K562 (cell line): ENCODE data around the gene SUPT5H. TPM values are rescaled to one million over a fixed set of nuclear protein-coding genes. Genes with fewer than 3 reads are reported as not detected.

Source experiments
- EP400 ChIP-seq: fragments of 450-650 bp; IDR thresholded peaks from 2 replicates; pipeline ENCODE4 v1.6.1; 2017; ENCODE audit warnings: antibody characterized with exemption, mild to moderate bottlenecking, moderate library complexity
- FOXM1 ChIP-seq, 2 experiments: fragments of 450-650 bp in 1 of 2; sonication (generic) in 1 of 2; formaldehyde crosslinking in 1 of 2; IDR thresholded peaks; 2 replicates each; pipeline versions ENCODE4 v1.6.1 to v1.9.0; 2017 to 2022; ENCODE audit warnings: low read depth in 2 of 2, mild to moderate bottlenecking in 2 of 2, missing genetic modification reagents in 1 of 2, moderate library complexity in 1 of 2
- HMGXB4 ChIP-seq: sonication (generic); formaldehyde crosslinking; IDR thresholded peaks from 2 replicates; pipeline ENCODE4 v1.8.1; 2023; ENCODE audit warnings: mild to moderate bottlenecking, missing genetic modification reagents
- HNRNPK ChIP-seq: fragments of 200-400 bp; formaldehyde crosslinking; IDR thresholded peaks from one replicate; pipeline ENCODE4 v1.6.1; 2018; ENCODE audit warnings: mild to moderate bottlenecking, low read depth, low read length; ENCODE audit not compliant: poor library complexity, severe bottlenecking
- JUND ChIP-seq, 2 experiments: IDR thresholded peaks; 2 replicates in 1 of 2; 3 replicates in 1 of 2; pipeline ENCODE4 v1.6.1; 2011; ENCODE audit warnings: borderline replicate concordance in 2 of 2, low read depth in 2 of 2, low read length in 2 of 2, improper control_type of control experiment in 1 of 2, missing biosample characterization in 1 of 2, missing genetic modification characterization in 1 of 2, missing genetic modification reagents in 1 of 2
- NONO ChIP-seq, 2 experiments: fragments of 200-400 bp in 1 of 2; fragments of 450-650 bp in 1 of 2; formaldehyde crosslinking in 1 of 2; IDR thresholded peaks; 2 replicates each; pipeline ENCODE4 v1.6.1; 2017; ENCODE audit warnings: low read depth in 2 of 2, mild to moderate bottlenecking in 2 of 2, moderate library complexity in 2 of 2, low read length in 1 of 2
- ZBTB12 ChIP-seq: fragments of 250-450 bp; sonication (Bioruptor Pico); IDR thresholded peaks from 2 replicates; pipeline ENCODE4 v1.4.0; 2020
- ZBTB9 ChIP-seq: fragments of 450-650 bp; formaldehyde crosslinking; IDR thresholded peaks from 2 replicates; pipeline ENCODE4 v1.4.0; 2020; ENCODE audit warnings: mild to moderate bottlenecking, moderate library complexity
- ZNF311 ChIP-seq: fragments of 250-450 bp; sonication (Bioruptor Pico); IDR thresholded peaks from 2 replicates; pipeline ENCODE4 v1.4.0; 2020; ENCODE audit warnings: mild to moderate bottlenecking, moderate library complexity
- polyA plus RNA-seq, 8 experiments: library from polyadenylated mRNA; depleted of rRNA in 4 of 8; stranded (reverse) in 5 of 8; unstranded in 3 of 8; fragments of >200 nt; fragmentation: Nextera tagmentation in 2 of 8; fragmentation: Illumina TruSeq in 1 of 8; extraction: Ambion mirVana in 2 of 8; extraction: Trizol in 1 of 8; gene quantifications; 2 replicates each; pipeline versions ENCODE4 v1.2.1 to v1.2.3, GENCODE V29; 2011 to 2014; ENCODE audit warnings: inconsistent platforms in 1 of 8, missing spikeins in 1 of 8
- total RNA-seq, 7 experiments: library from RNA; depleted of rRNA in 6 of 7; stranded (reverse); fragments of >200 nt in 6 of 7; fragmentation: Illumina TruSeq in 2 of 7; extraction: Trizol in 2 of 7; gene quantifications; 2 replicates each; pipeline versions ENCODE4 v1.2.1 to v1.2.3, GENCODE V29; 2011 to 2021; ENCODE audit warnings: low replicate concordance in 1 of 7
- TF ChIP-seq, protein P1 (sequence below), 2 experiments: fragments of 450-650 bp in 1 of 2; sonication (generic) in 1 of 2; formaldehyde crosslinking in 1 of 2; IDR thresholded peaks; 2 replicates each; pipeline versions ENCODE4 v1.7.1 to v1.9.0; 2016 to 2022; ENCODE audit warnings: inconsistent platforms in 1 of 2, mild to moderate bottlenecking in 1 of 2, missing genetic modification reagents in 1 of 2

SUPT5H gene
- total and polyA plus RNA-seq, 9 of the 15 experiments (the other 6 are each of a cell fraction or from before 2014, with no cell fraction given): 13.3 to 85.9 (median 35.9) TPM

DNA sequence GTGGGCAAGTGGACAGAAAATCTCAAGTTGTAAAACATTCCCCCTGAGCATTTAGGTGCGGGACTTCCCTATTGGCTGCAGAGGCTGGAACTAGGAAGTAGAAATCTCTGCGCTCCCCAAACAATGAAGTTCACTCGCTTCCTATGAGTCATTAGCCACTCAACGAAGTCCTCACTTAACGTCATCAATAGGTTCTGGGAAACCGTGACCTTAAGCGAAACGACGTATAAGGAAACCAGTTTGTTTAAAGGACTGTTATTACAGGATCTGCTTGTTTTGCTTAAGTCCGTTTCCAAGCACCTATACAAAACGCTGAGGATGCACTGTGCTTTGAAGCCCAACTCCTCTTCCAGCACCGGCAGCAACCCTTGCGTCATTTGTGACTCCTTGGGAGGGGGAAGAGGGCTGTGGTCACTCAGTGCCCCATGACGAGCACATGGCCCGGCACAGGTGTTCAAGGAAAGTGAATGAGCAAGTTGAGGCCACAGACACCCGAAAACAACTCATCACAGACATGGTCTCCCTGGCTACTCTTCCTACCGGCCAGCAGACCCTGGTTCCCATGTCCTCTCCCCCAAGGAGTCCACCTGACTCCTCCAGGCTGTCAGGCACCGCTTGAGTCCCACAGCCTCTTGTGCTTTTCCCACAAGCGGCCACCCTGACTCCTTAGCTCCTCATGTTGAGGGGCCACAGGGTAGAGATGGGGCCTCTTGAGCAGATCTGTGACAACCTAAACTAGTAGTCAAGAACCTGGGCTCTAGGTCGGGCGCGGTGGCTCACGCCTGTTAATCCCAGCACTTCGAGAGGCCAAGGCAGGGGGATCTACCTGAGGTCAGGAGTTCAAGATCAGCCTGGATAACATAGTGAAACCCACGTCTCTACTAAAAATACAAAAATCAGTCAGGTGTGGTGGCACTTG is 14.4 kb upstream of the SUPT5H start (continued):
- TF ChIP-seq ZBTB12 (CRISPR knock-in tag) (0 out of 2 replicates have a peak, but pooled peaks have one; percentile 60), NONO (IDR thresholded peaks at IDR 0.05; ENCODE audit: low read depth in 2 of 2, low read length in 1 of 2) (no peak), EP400 (peak; percentile 90), ZNF311 (CRISPR knock-in tag) (no peak), ZBTB9 (CRISPR knock-in tag) (no peak), HMGXB4 (0 out of 2 replicates have a peak, but pooled peaks have one; percentile 67), JUND (IDR thresholded peaks at IDR 0.05; ENCODE audit: borderline replicate concordance, low read depth, low read length) (peak; percentile 92), JUND (tag; IDR thresholded peaks at IDR 0.05; ENCODE audit: borderline replicate concordance, low read depth, low read length) (peak; percentile 95), FOXM1 (IDR thresholded peaks at IDR 0.05; ENCODE audit: low read depth) (no peak), FOXM1 (CRISPR knock-in tag; IDR thresholded peaks at IDR 0.05; ENCODE audit: low read depth) (no peak), HNRNPK (no peak)
- TF ChIP-seq, protein P1, sequence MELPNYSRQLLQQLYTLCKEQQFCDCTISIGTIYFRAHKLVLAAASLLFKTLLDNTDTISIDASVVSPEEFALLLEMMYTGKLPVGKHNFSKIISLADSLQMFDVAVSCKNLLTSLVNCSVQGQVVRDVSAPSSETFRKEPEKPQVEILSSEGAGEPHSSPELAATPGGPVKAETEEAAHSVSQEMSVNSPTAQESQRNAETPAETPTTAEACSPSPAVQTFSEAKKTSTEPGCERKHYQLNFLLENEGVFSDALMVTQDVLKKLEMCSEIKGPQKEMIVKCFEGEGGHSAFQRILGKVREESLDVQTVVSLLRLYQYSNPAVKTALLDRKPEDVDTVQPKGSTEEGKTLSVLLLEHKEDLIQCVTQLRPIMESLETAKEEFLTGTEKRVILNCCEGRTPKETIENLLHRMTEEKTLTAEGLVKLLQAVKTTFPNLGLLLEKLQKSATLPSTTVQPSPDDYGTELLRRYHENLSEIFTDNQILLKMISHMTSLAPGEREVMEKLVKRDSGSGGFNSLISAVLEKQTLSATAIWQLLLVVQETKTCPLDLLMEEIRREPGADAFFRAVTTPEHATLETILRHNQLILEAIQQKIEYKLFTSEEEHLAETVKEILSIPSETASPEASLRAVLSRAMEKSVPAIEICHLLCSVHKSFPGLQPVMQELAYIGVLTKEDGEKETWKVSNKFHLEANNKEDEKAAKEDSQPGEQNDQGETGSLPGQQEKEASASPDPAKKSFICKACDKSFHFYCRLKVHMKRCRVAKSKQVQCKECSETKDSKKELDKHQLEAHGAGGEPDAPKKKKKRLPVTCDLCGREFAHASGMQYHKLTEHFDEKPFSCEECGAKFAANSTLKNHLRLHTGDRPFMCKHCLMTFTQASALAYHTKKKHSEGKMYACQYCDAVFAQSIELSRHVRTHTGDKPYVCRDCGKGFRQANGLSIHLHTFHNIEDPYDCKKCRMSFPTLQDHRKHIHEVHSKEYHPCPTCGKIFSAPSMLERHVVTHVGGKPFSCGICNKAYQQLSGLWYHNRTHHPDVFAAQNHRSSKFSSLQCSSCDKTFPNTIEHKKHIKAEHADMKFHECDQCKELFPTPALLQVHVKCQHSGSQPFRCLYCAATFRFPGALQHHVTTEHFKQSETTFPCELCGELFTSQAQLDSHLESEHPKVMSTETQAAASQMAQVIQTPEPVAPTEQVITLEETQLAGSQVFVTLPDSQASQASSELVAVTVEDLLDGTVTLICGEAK (IDR thresholded peaks at IDR 0.05): peak; percentile 48; the same call in 1 of the 2 replicates
- TF ChIP-seq, protein P1 (CRISPR knock-in tag; IDR thresholded peaks at IDR 0.05): no peak
